Fibroblast of skin of left quadriceps (primary cell): Measurements from ENCODE around the gene ARMC9.
"Not testable (repeated sequence)": the region's sequence is repeated elsewhere in the genome, so short reads cannot be mapped to it uniquely, and the experiment has no call there.

ENCODE experiments used
- DNase-seq, 2 experiments: peaks; one replicate each; pipeline ENCODE4 v3.0.0-alpha.2; 2013; ENCODE audit warnings: low read depth in 2 of 2

ARMC9 gene

GRCh38 chr2:231342061-231342711 is 143.8 kb downstream of the ARMC9 start:
- no peak for DNase-seq

GRCh38 chr2:231343006-231343710 is 144.7 kb downstream of the ARMC9 start:
- DNase-seq, result no peak

DNA sequence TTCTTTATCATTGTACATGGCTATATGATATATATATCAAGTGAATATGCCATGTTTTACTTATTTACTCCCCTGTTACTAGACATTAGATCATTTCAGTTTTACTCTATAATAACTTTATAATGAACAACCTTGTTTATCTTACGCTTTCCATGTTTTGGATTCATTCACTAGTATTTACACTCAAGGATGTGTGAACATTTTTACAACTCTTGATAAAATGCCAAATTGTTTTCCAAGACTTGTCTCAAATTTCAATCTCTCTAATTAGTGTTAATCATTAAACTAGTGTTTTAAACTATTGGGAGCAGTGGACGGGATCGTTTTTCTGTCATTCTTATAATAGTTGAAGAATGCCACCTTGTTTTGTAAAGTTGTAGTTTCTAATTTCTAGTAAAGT is 145.6 kb downstream of the ARMC9 start:
- no peak for DNase-seq

DNA sequence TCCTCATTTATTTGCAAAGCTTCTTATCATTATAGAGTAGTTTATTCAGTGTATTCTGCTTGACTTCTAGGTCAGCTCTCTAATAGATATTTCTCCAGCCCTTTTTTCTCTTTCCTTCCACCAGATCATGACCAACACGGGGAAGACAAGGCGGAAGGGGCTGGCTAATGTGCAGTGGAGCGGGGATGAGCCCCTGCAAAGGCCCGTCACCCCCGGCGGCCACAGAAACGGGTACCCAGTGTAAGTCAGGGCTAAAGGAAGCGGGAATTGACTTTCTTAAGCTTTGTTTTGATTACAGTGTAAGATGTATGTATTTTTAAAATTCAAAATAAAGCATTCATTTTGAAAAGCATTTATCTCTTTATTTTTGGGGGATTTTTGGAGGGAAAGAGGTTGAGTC is 146.4 kb downstream of the ARMC9 start:
- DNase-seq, result no peak

GRCh38 chr2:231347081-231347480 is 148.7 kb downstream of the ARMC9 start:
- no peak for DNase-seq

DNA sequence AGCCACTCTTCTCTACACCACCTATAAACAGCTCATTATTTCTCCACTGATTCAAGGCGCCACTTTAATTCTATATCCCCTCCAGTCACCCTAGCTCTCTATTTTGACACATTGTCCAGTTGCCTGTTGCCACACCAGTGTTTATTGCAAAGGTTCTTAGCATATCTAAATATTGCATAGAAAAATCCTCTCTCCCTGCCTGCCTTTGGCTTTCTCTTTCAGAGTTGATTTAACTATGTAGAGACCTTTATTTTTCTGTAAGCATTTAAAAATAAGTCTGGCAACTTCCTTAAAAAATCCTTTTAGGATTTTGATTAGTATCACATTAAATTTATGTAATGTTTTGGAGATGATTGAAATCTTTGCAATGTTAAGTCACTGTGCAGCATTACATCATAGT is 149.2 kb downstream of the ARMC9 start:
- DNase-seq, result no peak

- DNase-seq, result no peak
Observed at GRCh38 chr2:231348173-231348572, 149.7 kb downstream of the ARMC9 start.

DNA sequence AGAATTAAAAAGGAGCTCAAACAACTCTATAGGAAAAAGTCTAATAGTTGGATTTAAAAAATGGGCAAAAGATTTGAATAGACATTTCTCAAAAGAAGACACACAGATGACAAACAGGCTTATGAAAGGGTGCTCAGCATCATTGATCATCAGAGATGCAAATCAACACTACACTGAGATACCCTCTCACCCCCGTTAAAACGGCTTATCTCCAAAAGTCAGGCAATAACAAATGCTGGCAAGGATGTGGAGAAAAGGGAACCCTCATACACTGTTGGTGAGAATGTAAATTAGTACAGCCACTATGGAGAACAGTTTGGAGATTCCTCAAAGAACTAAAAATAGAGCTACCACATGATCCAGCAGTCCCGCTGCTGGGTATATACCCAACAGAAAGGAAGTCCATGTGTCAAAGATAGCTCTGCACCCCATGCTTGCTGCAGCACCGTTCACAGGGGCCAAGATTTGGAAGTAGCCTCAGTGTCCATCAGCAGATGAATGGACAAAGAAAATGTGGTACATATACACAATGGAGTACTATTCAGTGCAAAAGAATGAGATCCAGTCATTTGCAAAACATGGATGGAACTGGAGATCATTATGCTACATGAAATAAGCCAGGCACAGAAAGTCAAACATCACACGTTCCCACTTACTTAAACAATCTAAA is 150.4 kb downstream of the ARMC9 start:
- DNase-seq, result no peak

- DNase-seq, result not testable (repeated sequence)
Observed at GRCh38 chr2:231349374-231349735, 150.9 kb downstream of the ARMC9 start.

- no peak for DNase-seq
Observed at GRCh38 chr2:231351648-231352047, 153.2 kb downstream of the ARMC9 start.

DNA sequence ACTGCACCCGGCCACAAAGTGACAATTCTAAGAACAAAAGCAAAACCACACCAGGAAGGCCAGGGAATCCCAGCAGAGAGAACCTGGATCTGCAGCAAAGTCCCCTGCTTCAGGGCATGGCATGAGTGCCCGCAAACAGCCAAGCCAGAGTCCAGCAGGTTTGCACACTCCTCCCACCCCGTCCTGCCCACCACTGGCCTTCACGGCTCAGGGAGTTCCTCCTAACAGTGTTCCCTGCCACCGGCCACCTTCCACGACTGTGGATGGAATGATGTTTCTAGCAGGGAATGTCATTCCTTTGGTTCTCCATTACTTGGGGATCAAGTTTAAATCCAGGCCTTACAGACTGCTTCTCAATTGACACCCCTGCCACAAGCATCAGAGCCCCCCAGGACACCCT is 155.0 kb downstream of the ARMC9 start:
- DNase-seq, result no peak

GRCh38 chr2:231355508-231356465 is 157.4 kb downstream of the ARMC9 start:
- no peak for DNase-seq

- DNase-seq, result no peak
Observed at GRCh38 chr2:231356466-231356844, 158.0 kb downstream of the ARMC9 start.

- no peak for DNase-seq
Observed at GRCh38 chr2:231357048-231357447, 158.6 kb downstream of the ARMC9 start.

DNA sequence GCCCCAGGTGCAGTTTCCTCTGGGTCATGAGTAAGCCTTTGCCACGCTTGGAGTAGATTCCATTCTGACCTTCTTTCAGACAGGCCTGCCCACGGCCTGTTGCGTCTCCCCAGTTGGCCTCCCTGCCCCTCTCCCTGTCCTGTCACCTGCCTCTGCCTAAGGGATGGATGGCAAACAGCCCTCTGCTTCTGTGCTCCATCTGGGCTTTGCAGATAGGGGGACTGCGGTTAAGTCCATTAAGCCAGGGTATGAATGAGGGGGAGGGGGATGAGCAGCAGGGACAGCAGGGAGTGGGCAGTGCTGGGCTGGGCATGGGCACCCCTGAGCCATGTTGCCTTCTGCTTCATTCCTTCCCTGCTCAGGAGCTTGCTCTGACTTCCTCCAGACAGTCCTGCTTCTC is 159.5 kb downstream of the ARMC9 start:
- DNase-seq, result no peak

GRCh38 chr2:231359441-231359840 is 161.0 kb downstream of the ARMC9 start:
- DNase-seq, result no peak

DNA sequence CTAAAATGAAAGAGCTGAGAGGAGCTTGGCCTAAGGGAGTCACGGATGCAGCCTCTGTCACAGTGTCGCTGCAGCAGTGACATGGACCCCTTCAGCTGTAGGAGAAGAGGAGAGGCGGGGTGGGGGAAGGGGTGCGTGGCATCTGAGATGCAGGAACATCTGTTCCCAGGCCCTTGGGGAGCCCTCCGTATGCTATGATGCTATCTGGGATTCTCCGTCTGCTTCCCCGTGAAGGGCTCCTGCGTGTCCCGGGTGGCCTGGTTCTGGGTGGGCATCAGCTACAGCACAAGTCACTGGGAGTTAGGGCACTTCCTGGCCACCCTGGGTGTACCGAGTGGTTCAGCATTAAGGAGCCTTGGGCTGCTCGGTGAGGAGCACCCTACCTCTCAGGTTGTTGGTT is 161.5 kb downstream of the ARMC9 start:
- DNase-seq, result no peak

DNA sequence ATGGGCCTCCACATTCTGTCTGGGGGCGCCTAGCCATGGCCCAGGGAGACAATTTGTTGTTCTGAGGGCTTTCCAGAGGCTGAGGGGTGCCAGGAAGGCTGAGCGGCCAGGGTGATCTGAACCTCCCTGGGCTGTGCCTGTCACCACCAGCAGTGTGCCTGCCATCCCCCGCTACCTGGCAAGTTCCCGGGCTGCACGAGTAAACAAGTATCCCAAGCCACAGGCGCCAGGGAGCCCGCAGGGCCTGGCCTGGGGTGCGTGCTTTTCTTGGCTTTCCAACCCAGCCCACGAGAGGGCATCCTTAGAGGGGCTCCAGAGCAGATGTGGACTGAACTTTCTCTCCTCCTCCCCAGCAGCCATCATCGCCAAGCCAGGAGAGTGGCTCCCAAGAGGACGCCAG is 162.0 kb downstream of the ARMC9 start:
- no peak for DNase-seq

GRCh38 chr2:231360881-231361371 is 162.5 kb downstream of the ARMC9 start:
- DNase-seq, result no peak

GRCh38 chr2:231361701-231362554 is 163.5 kb downstream of the ARMC9 start:
- no peak for DNase-seq
